Hypothalamus (tissue), 51 donors: ENCODE data around the gene SH3BP5L.

Source experiments
- DNase-seq, 51 donors: peaks; one replicate each; lab custom pipeline; 2025; lab: John Stamatoyannopoulos, UW

Gene SH3BP5L

DNA sequence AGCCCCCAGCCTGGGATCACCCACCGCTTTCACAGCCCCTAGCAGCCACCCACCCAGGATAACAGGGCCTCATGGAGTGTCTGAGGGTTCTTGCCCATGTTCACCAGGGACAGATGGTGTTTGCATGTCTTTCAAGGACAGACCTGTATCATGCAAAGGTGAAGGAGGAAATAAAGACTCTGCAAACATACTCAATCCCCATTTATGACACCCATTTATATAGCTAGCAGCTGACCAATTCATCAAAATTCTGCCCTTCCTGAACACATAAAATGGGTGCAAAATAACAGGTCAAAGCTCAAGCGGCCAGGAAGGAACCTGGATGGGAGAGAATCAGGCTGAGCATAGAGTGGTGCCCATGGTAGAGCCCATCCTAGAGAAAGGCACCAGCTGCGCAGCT is 37.4 kb downstream of the SH3BP5L start:
- DNase-seq, result no peak

GRCh38 chr1:248787430-248787829 is 38.3 kb downstream of the SH3BP5L start:
- DNase-seq, result no peak

DNA sequence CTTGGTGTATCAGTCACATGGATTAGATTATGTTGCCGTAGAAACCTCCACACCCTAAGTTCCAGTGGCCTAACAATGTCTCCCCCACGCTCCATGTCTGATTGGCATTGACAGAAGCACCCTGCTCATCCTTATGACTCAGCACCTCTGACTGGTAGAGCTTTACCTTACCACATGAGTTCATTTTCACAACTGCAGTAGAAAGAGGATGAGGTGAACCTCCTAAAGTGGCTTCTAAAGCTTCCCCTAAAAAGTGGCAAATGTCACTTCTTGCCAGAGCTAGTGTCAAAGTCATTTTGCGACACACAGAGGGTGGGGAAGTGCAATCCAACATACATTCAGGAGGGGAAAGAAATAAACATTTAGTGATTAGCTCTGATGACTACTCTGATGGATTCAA is 39.6 kb downstream of the SH3BP5L start:
- DNase-seq, result no peak

DNA sequence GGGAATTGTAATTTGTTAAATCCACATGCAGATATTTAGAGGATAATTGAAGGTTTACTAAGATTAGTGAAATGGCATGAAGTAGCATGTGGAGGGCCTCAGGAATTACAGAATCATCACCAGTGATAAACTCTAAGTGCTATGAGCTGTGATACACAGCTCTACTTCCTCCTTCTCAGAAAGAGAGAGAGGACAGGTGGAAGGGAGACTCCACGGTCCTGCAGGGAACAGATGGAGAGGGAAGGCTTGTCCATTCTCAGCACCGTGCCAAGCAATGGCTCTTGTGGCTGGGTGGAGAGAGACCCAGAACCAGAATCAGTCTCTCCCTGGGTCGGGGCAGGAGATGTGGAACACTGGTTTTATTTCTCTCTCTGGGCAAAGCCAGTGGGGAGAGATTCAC is 42.3 kb downstream of the SH3BP5L start:
- DNase-seq, result no peak

- DNase-seq, result no peak
Measured at GRCh38 chr1:248782416-248783141, 43.1 kb downstream of the SH3BP5L start.

- no peak for DNase-seq
Measured at GRCh38 chr1:248779350-248779749, 46.4 kb downstream of the SH3BP5L start.

GRCh38 chr1:248778906-248779305 is 46.8 kb downstream of the SH3BP5L start:
- DNase-seq, result no peak

- DNase-seq, result no peak
Measured at GRCh38 chr1:248776991-248777390, 48.7 kb downstream of the SH3BP5L start.

GRCh38 chr1:248775441-248775840 is 50.3 kb downstream of the SH3BP5L start:
- no peak for DNase-seq
